ENCODE data around the gene SAMD14. TPM values are rescaled to one million over a fixed set of nuclear protein-coding genes. Genes with fewer than 3 reads are reported as not detected.
A peak's percentile ranks its signal among the peaks of the same experiment; 100 is the strongest.

The SAMD14 gene
- total and polyA plus RNA-seq, 3 experiments from 2014 or later: 0.92 to 1.3 TPM; not detected in 1

- peaks cover 5 to 15% of the 10 kb centered on the region in 2 donors for H3K27me3 Mint-ChIP-seq
- Histone ChIP-seq H3K27ac (ENCODE audit: low read depth, low read length) (no peak overlapping the region), H3K27me3 (ENCODE audit: insufficient read depth, low read length, poor library complexity, severe bottlenecking) (peaks cover 6% of the 10 kb centered on the region), H3K4me1 (ENCODE audit: insufficient read depth, low read length) (peaks cover 16% of the 10 kb centered on the region), H3K9me3 (ENCODE audit: low read length) (no peaks in the 10 kb centered on the region), H3K36me3 (ENCODE audit: insufficient read depth, low read length) (no peaks in the 10 kb centered on the region), H3K4me3 (ENCODE audit: low read length) (no peak overlapping the region)
- no peak overlapping the region for H3K4me3 Mint-ChIP-seq
- POLR2A ChIA-PET: no interaction called here
- H3K27ac Mint-ChIP-seq: peak overlapping the region in 1 of 8 donors; percentile 68
- peaks cover 23 to 37% (median 32%) of the 10 kb centered on the region in 3 donors for H3K4me1 Mint-ChIP-seq
- no peaks in the 10 kb centered on the region for H3K9me3 Mint-ChIP-seq
- no peak for DNase-seq
- peaks cover 0 to 2% (median 0%) of the 10 kb centered on the region in 3 donors for H3K36me3 Mint-ChIP-seq
- CTCF ChIA-PET: interaction anchor here (1.1 kb wide), 1 partner anchor 13 kb away, joined by 3 read pairs; no protein-coding TSS in a partner anchor
Measured at GRCh38 chr17:50127697-50128361, 2.1 kb downstream of the SAMD14 start.

- H3K4me1 ChIP-seq (ENCODE audit: insufficient read depth, low read length): peaks cover 11% of the 10 kb centered on the region
- CTCF ChIA-PET: interaction anchor here (1.0 to 2.2 kb wide), 4 partner anchors 8 to 44 kb away, joined by 3 to 6 read pairs (median 3); no protein-coding TSS in a partner anchor
Measured at GRCh38 chr17:50125420-50125997, 4.5 kb downstream of the SAMD14 start.

GRCh38 chr17:50123649-50124349, 6.2 kb downstream of the SAMD14 start:
- Histone ChIP-seq H3K27me3 (ENCODE audit: insufficient read depth, low read length, poor library complexity, severe bottlenecking) (peaks cover 9% of the 10 kb centered on the region), H3K27ac (ENCODE audit: low read depth, low read length) (no peak overlapping the region), H3K9me3 (ENCODE audit: low read length) (no peaks in the 10 kb centered on the region), H3K36me3 (ENCODE audit: insufficient read depth, low read length) (no peaks in the 10 kb centered on the region), H3K4me3 (ENCODE audit: low read length) (no peak overlapping the region), H3K4me1 (ENCODE audit: insufficient read depth, low read length) (peaks cover 10% of the 10 kb centered on the region)
- Mint-ChIP-seq H3K27ac (no peak overlapping the region), H3K4me3 (no peak overlapping the region), H3K4me1 (peaks cover 10 to 11% (median 11%) of the 10 kb centered on the region in 3 donors), H3K36me3 (no peaks in the 10 kb centered on the region), H3K27me3 (peaks cover 10 to 30% of the 10 kb centered on the region in 2 donors), H3K9me3 (no peaks in the 10 kb centered on the region)
- ChIA-PET POLR2A (interaction anchor here (1.4 kb wide), 1 partner anchor 13 kb away, joined by 3 read pairs; no protein-coding TSS in a partner anchor), CTCF (interaction anchor here (0.8 to 2.0 kb wide), 4 partner anchors 15 to 38 kb away, joined by 3 to 9 read pairs (median 5); no protein-coding TSS in a partner anchor)
- DNase-seq: no peak

More at GRCh38 chr17:50125420-50125997, 4.5 kb downstream of the SAMD14 start:
- Histone ChIP-seq H3K27ac (ENCODE audit: low read depth, low read length) (no peak overlapping the region), H3K9me3 (ENCODE audit: low read length) (no peaks in the 10 kb centered on the region), H3K27me3 (ENCODE audit: insufficient read depth, low read length, poor library complexity, severe bottlenecking) (peaks cover 10% of the 10 kb centered on the region), H3K36me3 (ENCODE audit: insufficient read depth, low read length) (no peaks in the 10 kb centered on the region), H3K4me3 (ENCODE audit: low read length) (no peak overlapping the region)
- POLR2A ChIA-PET: no interaction called here
- H3K27ac Mint-ChIP-seq: peak overlapping the region in 1 of 8 donors; percentile 30
- H3K27me3 Mint-ChIP-seq: peaks cover 8 to 24% of the 10 kb centered on the region in 2 donors
- no peaks in the 10 kb centered on the region for H3K9me3 Mint-ChIP-seq
- no peaks in the 10 kb centered on the region for H3K36me3 Mint-ChIP-seq
- no peak overlapping the region for H3K4me3 Mint-ChIP-seq
- DNase-seq: no peak
- peaks cover 14 to 18% (median 14%) of the 10 kb centered on the region in 3 donors for H3K4me1 Mint-ChIP-seq

GRCh38 chr17:50122945-50123344, 7.0 kb downstream of the SAMD14 start:
- peaks cover 5% of the 10 kb centered on the region for H3K4me1 ChIP-seq (ENCODE audit: insufficient read depth, low read length)
- no peaks in the 10 kb centered on the region for H3K9me3 ChIP-seq (ENCODE audit: low read length)
- no peak for DNase-seq
- no peak overlapping the region for H3K27ac Mint-ChIP-seq
- H3K4me1 Mint-ChIP-seq: peaks cover 4 to 5% (median 5%) of the 10 kb centered on the region in 3 donors
- H3K4me3 Mint-ChIP-seq: no peak overlapping the region
- H3K27me3 Mint-ChIP-seq: peaks cover 7 to 34% of the 10 kb centered on the region in 2 donors
- no peak overlapping the region for H3K27ac ChIP-seq (ENCODE audit: low read depth, low read length)
- CTCF ChIA-PET: interaction anchor here (0.8 to 2.0 kb wide), 5 partner anchors 16 to 77 kb away, joined by 3 to 9 read pairs (median 4); no protein-coding TSS in a partner anchor
- H3K27me3 ChIP-seq (ENCODE audit: insufficient read depth, low read length, poor library complexity, severe bottlenecking): peaks cover 4% of the 10 kb centered on the region
- H3K4me3 ChIP-seq (ENCODE audit: low read length): no peak overlapping the region
- H3K9me3 Mint-ChIP-seq: no peaks in the 10 kb centered on the region
- no peaks in the 10 kb centered on the region for H3K36me3 ChIP-seq (ENCODE audit: insufficient read depth, low read length)
- no peaks in the 10 kb centered on the region for H3K36me3 Mint-ChIP-seq
- POLR2A ChIA-PET: interaction anchor here (1.4 kb wide), 1 partner anchor 14 kb away, joined by 3 read pairs; no protein-coding TSS in a partner anchor

GRCh38 chr17:50120475-50121253, 9.3 kb downstream of the SAMD14 start:
- Histone ChIP-seq H3K27ac (ENCODE audit: low read depth, low read length) (no peak overlapping the region), H3K4me3 (ENCODE audit: low read length) (no peak overlapping the region), H3K4me1 (ENCODE audit: insufficient read depth, low read length) (no peaks in the 10 kb centered on the region), H3K9me3 (ENCODE audit: low read length) (no peaks in the 10 kb centered on the region), H3K36me3 (ENCODE audit: insufficient read depth, low read length) (no peaks in the 10 kb centered on the region), H3K27me3 (ENCODE audit: insufficient read depth, low read length, poor library complexity, severe bottlenecking) (peaks cover 9% of the 10 kb centered on the region)
- no peak overlapping the region for H3K27ac Mint-ChIP-seq
- no peak for DNase-seq
- no peaks in the 10 kb centered on the region for H3K9me3 Mint-ChIP-seq
- no peak overlapping the region for H3K4me3 Mint-ChIP-seq
- peaks cover 16 to 49% of the 10 kb centered on the region in 2 donors for H3K27me3 Mint-ChIP-seq
- ChIA-PET CTCF (interaction anchor here (1.1 to 2.1 kb wide), 3 partner anchors 19 to 33 kb away, joined by 3 to 13 read pairs (median 3); no protein-coding TSS in a partner anchor), POLR2A (no interaction called here)
- H3K36me3 Mint-ChIP-seq: no peaks in the 10 kb centered on the region
- H3K4me1 Mint-ChIP-seq: peaks cover 2 to 7% (median 5%) of the 10 kb centered on the region in 3 donors

GRCh38 chr17:50118828-50119218, 11.1 kb downstream of the SAMD14 start:
- H3K9me3 Mint-ChIP-seq: no peaks in the 10 kb centered on the region
- Histone ChIP-seq H3K27ac (ENCODE audit: low read depth, low read length) (no peak overlapping the region), H3K4me1 (ENCODE audit: insufficient read depth, low read length) (no peaks in the 10 kb centered on the region), H3K4me3 (ENCODE audit: low read length) (no peak overlapping the region), H3K36me3 (ENCODE audit: insufficient read depth, low read length) (no peaks in the 10 kb centered on the region), H3K27me3 (ENCODE audit: insufficient read depth, low read length, poor library complexity, severe bottlenecking) (peaks cover 9% of the 10 kb centered on the region), H3K9me3 (ENCODE audit: low read length) (no peaks in the 10 kb centered on the region)
- POLR2A ChIA-PET: no interaction called here
- no peak overlapping the region for H3K27ac Mint-ChIP-seq
- H3K36me3 Mint-ChIP-seq: no peaks in the 10 kb centered on the region
- H3K27me3 Mint-ChIP-seq: peaks cover 16 to 57% of the 10 kb centered on the region in 2 donors
- no peak for DNase-seq
- peaks cover 5 to 11% (median 5%) of the 10 kb centered on the region in 3 donors for H3K4me1 Mint-ChIP-seq
- peak overlapping the region in 1 of 7 donors; percentile 29 for H3K4me3 Mint-ChIP-seq
- CTCF ChIA-PET: interaction anchor here (0.9 to 2.5 kb wide), 7 partner anchors 21 to 60 kb away, joined by 3 to 13 read pairs (median 4); no protein-coding TSS in a partner anchor

- no peaks in the 10 kb centered on the region for H3K4me1 ChIP-seq (ENCODE audit: insufficient read depth, low read length)
- Mint-ChIP-seq H3K27me3 (peaks cover 16 to 57% of the 10 kb centered on the region in 2 donors), H3K36me3 (no peaks in the 10 kb centered on the region)
Measured at GRCh38 chr17:50118076-50118827, 11.7 kb downstream of the SAMD14 start.

More at GRCh38 chr17:50118076-50118827, 11.7 kb downstream of the SAMD14 start:
- Mint-ChIP-seq H3K4me1 (peaks cover 5 to 11% (median 5%) of the 10 kb centered on the region in 3 donors), H3K4me3 (peak overlapping the region in 1 of 7 donors; percentile 29), H3K9me3 (no peaks in the 10 kb centered on the region), H3K27ac (no peak overlapping the region)
- no peak overlapping the region for H3K27ac ChIP-seq (ENCODE audit: low read depth, low read length)
- no peaks in the 10 kb centered on the region for H3K36me3 ChIP-seq (ENCODE audit: insufficient read depth, low read length)
- no peak for DNase-seq
- ChIA-PET CTCF (interaction anchor here (0.8 to 4.5 kb wide), 18 partner anchors 8 to 180 kb away, joined by 3 to 20 read pairs (median 5); partner anchors contain the start of gene SGCA), POLR2A (interaction anchor here (0.6 kb wide), 1 partner anchor 25 kb away, joined by 3 read pairs; no protein-coding TSS in a partner anchor)
- H3K4me3 ChIP-seq (ENCODE audit: low read length): no peak overlapping the region
- H3K9me3 ChIP-seq (ENCODE audit: low read length): no peaks in the 10 kb centered on the region
- H3K27me3 ChIP-seq (ENCODE audit: insufficient read depth, low read length, poor library complexity, severe bottlenecking): peaks cover 9% of the 10 kb centered on the region
